K562 (cell line): ENCODE results near the gene TRUB1. TPM values are rescaled to one million over a fixed set of nuclear protein-coding genes. Genes with fewer than 3 reads are reported as not detected.
A peak's percentile ranks its signal among the peaks of the same experiment; 100 is the strongest.

ENCODE experiments used
- ATAC-seq: fragments of 200-7000 bp; cut with Tn5 transposase; 3 replicates; pipeline ENCODE4 v1.9.1; 2020; ENCODE audit warnings: moderate library complexity
- BruUV-seq: library from RNA; stranded (reverse); fragments of 400-500 nt; replicated peaks from 2 replicates; lab custom pipeline; 2021; lab: Mats Ljungman, UMichigan
- CTCF ChIA-PET: fragments of 300-600 bp; formaldehyde crosslinking; extraction: SDS; loops from one replicate; lab custom pipeline; 2021; ENCODE audit warnings: low intra/inter-chr PET ratio; lab: Yijun Ruan, JAX
- POLR2A ChIA-PET: fragments of 300-600, 350-650 bp; sonication (Branson Sonifier 250); formaldehyde crosslinking; extraction: SDS; loops from one replicate; lab custom pipeline; 2021; ENCODE audit warnings: antibody characterized with exemption, inconsistent platforms; lab: Yijun Ruan, JAX
- DNase-seq, 4 experiments: peaks; one replicate each; pipeline versions ENCODE4 v3.0.0 to v3.0.0-alpha.2; 2011 to 2018; ENCODE audit warnings: low spot score in 3 of 4, mixed read lengths in 3 of 4; ENCODE audit errors: extremely low read depth in 1 of 4
- FAIRE-seq: peaks from 2 replicates; lab custom pipeline; 2011; peaks lifted over from hg19 to GRCh38; lab: Jason Lieb, UNC
- H2AFZ ChIP-seq: 2 replicates; pipeline ENCODE4 v1.6.0; 2011; ENCODE audit warnings: low read depth, low read length, control low read depth, inconsistent platforms
- H3K27ac ChIP-seq: fragments of 200-600 bp; 3 replicates; pipeline ENCODE4 v1.8.0; 2011; ENCODE audit warnings: low read depth, mild to moderate bottlenecking, control low read depth, inconsistent platforms, low read length, moderate library complexity, mixed read lengths; ENCODE audit errors: extremely low read depth
- H3K27me3 ChIP-seq, 2 experiments: fragments of 300-600 bp in 1 of 2; 2 replicates in 1 of 2; 3 replicates in 1 of 2; pipeline versions ENCODE4 v1.6.0 to v1.8.0; 2011; ENCODE audit warnings: inconsistent platforms in 2 of 2, low read length in 2 of 2, mild to moderate bottlenecking in 1 of 2, mixed read lengths in 1 of 2, moderate library complexity in 1 of 2; ENCODE audit not compliant: control insufficient read depth in 2 of 2, insufficient read depth in 2 of 2
- H3K36me3 ChIP-seq: fragments of 300-600 bp; 3 replicates; pipeline ENCODE4 v1.8.0; 2011; ENCODE audit warnings: mild to moderate bottlenecking, low read length, inconsistent platforms; ENCODE audit not compliant: control insufficient read depth, insufficient read depth
- H3K4me1 ChIP-seq, 2 experiments: fragments of 200-600 bp in 1 of 2; replicated peaks in 1 of 2; 2 replicates in 1 of 2; 3 replicates in 1 of 2; pipeline versions ENCODE4 v1.5.1 to v1.8.0; 2011; ENCODE audit warnings: inconsistent platforms in 2 of 2, low read length in 2 of 2, mild to moderate bottlenecking in 1 of 2, mixed read lengths in 1 of 2, moderate library complexity in 1 of 2; ENCODE audit not compliant: control insufficient read depth in 2 of 2, insufficient read depth in 2 of 2
- H3K4me2 ChIP-seq: 2 replicates; pipeline ENCODE4 v1.6.1; 2011; ENCODE audit warnings: low read length, control low read depth, inconsistent platforms, mixed read lengths; ENCODE audit not compliant: insufficient read depth
- H3K4me3 ChIP-seq: fragments of 200-600 bp; sonication (generic), shearing (Covaris generic); 2 replicates; pipeline ENCODE4 v1.5.1; 2016; ENCODE audit warnings: control low read depth, inconsistent platforms
- H3K79me2 ChIP-seq: fragments of 200-600 bp; 3 replicates; pipeline ENCODE4 v1.8.0; 2011; ENCODE audit warnings: low read length, inconsistent platforms; ENCODE audit not compliant: control insufficient read depth, insufficient read depth
- H3K9ac ChIP-seq, 2 experiments: 2 replicates each; pipeline versions ENCODE4 v1.6.0 to v1.6.1; 2011; ENCODE audit warnings: low read depth in 2 of 2, low read length in 2 of 2, control low read depth in 1 of 2, inconsistent platforms in 1 of 2, mild to moderate bottlenecking in 1 of 2, mixed read lengths in 1 of 2; ENCODE audit not compliant: insufficient read depth in 1 of 2
- H3K9me1 ChIP-seq: one replicate; pipeline ENCODE4 v1.6.0; 2011; ENCODE audit warnings: inconsistent platforms, mild to moderate bottlenecking, low read length, moderate library complexity; ENCODE audit not compliant: control insufficient read depth, insufficient read depth
- H3K9me3 ChIP-seq: replicated peaks from 2 replicates; pipeline ENCODE4 v1.5.1; 2011; ENCODE audit warnings: low read depth, low read length, inconsistent platforms; ENCODE audit not compliant: control insufficient read depth, insufficient read depth
- H4K20me1 ChIP-seq: replicated peaks from 2 replicates; pipeline ENCODE4 v1.6.1; 2011; ENCODE audit warnings: low read length, inconsistent platforms, mixed read lengths; ENCODE audit not compliant: control insufficient read depth, insufficient read depth
- GABPA ChIP-seq: fragments of 200-800 bp; sonication (Bioruptor generic); conservative IDR thresholded peaks from 2 replicates; pipeline ENCODE4 v1.6.1; 2016; ENCODE audit warnings: low read depth, missing genetic modification characterization, missing compliant biosample characterization
- NCOA2 ChIP-seq, 2 experiments: fragments of 450-650 bp; IDR thresholded peaks; 2 replicates each; pipeline ENCODE4 v1.6.1; 2018; ENCODE audit warnings: mild to moderate bottlenecking in 2 of 2, moderate library complexity in 1 of 2; ENCODE audit not compliant: partially characterized antibody in 2 of 2
- NR2C2 ChIP-seq, 2 experiments: fragments of 200-800 bp in 1 of 2; sonication (Bioruptor generic) in 1 of 2; sonication (generic) in 1 of 2; formaldehyde crosslinking in 1 of 2; IDR thresholded peaks; 2 replicates each; pipeline versions ENCODE4 v1.6.1 to v1.8.0; 2016 to 2022; ENCODE audit warnings: mild to moderate bottlenecking in 1 of 2, missing compliant biosample characterization in 1 of 2, missing genetic modification characterization in 1 of 2, missing genetic modification reagents in 1 of 2
- SLC30A9 ChIP-seq: fragments of 250-450 bp; sonication (Bioruptor Pico); IDR thresholded peaks from 2 replicates; pipeline ENCODE4 v1.8.0; 2022; ENCODE audit warnings: mild to moderate bottlenecking, moderate library complexity
- ZNF668 ChIP-seq: fragments of 250-450 bp; sonication (Bioruptor Pico); IDR thresholded peaks from 2 replicates; pipeline ENCODE4 v1.8.0; 2022; ENCODE audit warnings: mild to moderate bottlenecking, inconsistent platforms
- WGBS: fragments of 100-300 bp; shearing (Covaris generic); methylation state at CpG from one replicate; pipeline ENCODE4 v1.1.6; 2016; ENCODE audit warnings: low coverage, mixed read lengths; ENCODE audit not compliant: insufficient coverage; ENCODE audit errors: missing lambda C conversion rate; 5-methylcytosine and 5-hydroxymethylcytosine counted together
- in situ Hi-C: fragments of 300-500 bp; cut with MboI; formaldehyde crosslinking; loops from 4 replicates; pipeline ENCODE4 v1.15.0; 2018; ENCODE audit warnings: inconsistent platforms, mixed read lengths
- intact Hi-C: fragments of 100-400 bp; cut with micrococcal nuclease; formaldehyde crosslinking; loops from 2 replicates; pipeline ENCODE4 v1.14.2; 2022
- polyA plus RNA-seq, 8 experiments: library from polyadenylated mRNA; depleted of rRNA in 4 of 8; stranded (reverse) in 5 of 8; unstranded in 3 of 8; fragments of >200 nt; fragmentation: Nextera tagmentation in 2 of 8; fragmentation: Illumina TruSeq in 1 of 8; extraction: Ambion mirVana in 2 of 8; extraction: Trizol in 1 of 8; gene quantifications; 2 replicates each; pipeline versions ENCODE4 v1.2.1 to v1.2.3, GENCODE V29; 2011 to 2014; ENCODE audit warnings: inconsistent platforms in 1 of 8, missing spikeins in 1 of 8
- total RNA-seq, 7 experiments: library from RNA; depleted of rRNA in 6 of 7; stranded (reverse); fragments of >200 nt in 6 of 7; fragmentation: Illumina TruSeq in 2 of 7; extraction: Trizol in 2 of 7; gene quantifications; 2 replicates each; pipeline versions ENCODE4 v1.2.1 to v1.2.3, GENCODE V29; 2011 to 2021; ENCODE audit warnings: low replicate concordance in 1 of 7

Gene TRUB1
- total and polyA plus RNA-seq, 9 of the 15 experiments (the other 6 are each of a cell fraction or from before 2014, with no cell fraction given) = 4.6 to 16.5 (median 11.5) TPM

GRCh38 chr10:115018185-115018931 lies 80.4 kb downstream of the TRUB1 start:
- POLR2A ChIA-PET = no interaction called here
- CTCF ChIA-PET = no interaction called here
- Histone ChIP-seq H2AFZ (no peak overlapping the region), H3K27ac (no peak overlapping the region), H4K20me1 (no peaks in the 10 kb centered on the region), H3K4me1 (no peaks in the 10 kb centered on the region), H3K27me3 (no peaks in the 10 kb centered on the region), H3K36me3 (no peaks in the 10 kb centered on the region), H3K9me1 (no peaks in the 10 kb centered on the region), H3K4me2 (no peak overlapping the region; the same call in 1 of the 2 replicates), H3K79me2 (no peaks in the 10 kb centered on the region), H3K4me3 (no peak overlapping the region), H3K9me3 (no peaks in the 10 kb centered on the region), H3K9ac (no peak overlapping the region)
- TF ChIP-seq ZNF668 (CRISPR knock-in tag) (no peak), SLC30A9 (CRISPR knock-in tag) (no peak), NR2C2 (CRISPR knock-in tag; IDR thresholded peaks at IDR 0.05) (no peak), NR2C2 (tag; IDR thresholded peaks at IDR 0.05) (peak; percentile 13; the same call in 1 of the 2 replicates), NCOA2 (IDR thresholded peaks at IDR 0.05; ENCODE audit: partially characterized antibody in 2 of 2) (no peak), GABPA (tag) (peak; percentile 40; the same call in 1 of the 2 replicates)
- in situ Hi-C loops (no loop called here), intact Hi-C loops (no loop called here)
- BruUV-seq = no TSS peak
- no peak for FAIRE-seq
- under 1% methylated on average over 9 of the region's 9 CpGs for WGBS
- no peak for DNase-seq
- ATAC-seq = no peak
